Esophagus squamous epithelium (tissue), 4 donors: ENCODE measurements around the gene C1orf198.

Experiments used
- POLR2A ChIP-seq, 4 donors: fragments of 450-650 bp; IDR thresholded peaks; one replicate each; pipeline ENCODE4 v1.6.1; 2017; ENCODE audit warnings: antibody characterized with exemption in 4 of 4, mild to moderate bottlenecking in 4 of 4, moderate library complexity in 3 of 4
- TF ChIP-seq, protein P1 (sequence below), 6 experiments: fragments of 450-650 bp in 4 of 6; fragments of 200-600 bp in 2 of 6; sonication (generic) in 2 of 6; IDR thresholded peaks; one replicate each; pipeline ENCODE4 v1.5.1; 2016 to 2019; ENCODE audit warnings: antibody characterized with exemption in 6 of 6, mild to moderate bottlenecking in 4 of 6, moderate library complexity in 4 of 6

DNA sequence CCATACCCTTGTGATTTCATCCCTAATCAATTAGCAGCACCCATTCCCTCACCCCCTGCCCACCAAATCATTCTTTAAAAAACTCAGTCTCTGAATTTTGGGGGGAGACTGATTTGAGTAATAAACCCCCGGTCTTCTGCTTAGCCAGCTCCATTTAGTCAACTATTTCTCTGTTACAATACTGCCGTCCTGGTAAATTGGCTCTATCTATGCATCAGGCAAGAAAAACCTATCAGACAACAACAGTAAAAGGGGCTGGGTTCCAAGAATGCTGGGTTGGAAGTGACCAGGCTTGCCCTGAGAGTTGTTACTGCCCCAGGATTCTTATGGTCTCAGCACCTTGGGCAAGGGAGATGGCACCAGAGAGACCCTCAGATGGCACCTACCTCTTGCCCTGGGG, 16.3 kb upstream of the C1orf198 start:
- TF ChIP-seq POLR2A (IDR thresholded peaks at IDR 0.05), result no peak
- TF ChIP-seq, protein P1, sequence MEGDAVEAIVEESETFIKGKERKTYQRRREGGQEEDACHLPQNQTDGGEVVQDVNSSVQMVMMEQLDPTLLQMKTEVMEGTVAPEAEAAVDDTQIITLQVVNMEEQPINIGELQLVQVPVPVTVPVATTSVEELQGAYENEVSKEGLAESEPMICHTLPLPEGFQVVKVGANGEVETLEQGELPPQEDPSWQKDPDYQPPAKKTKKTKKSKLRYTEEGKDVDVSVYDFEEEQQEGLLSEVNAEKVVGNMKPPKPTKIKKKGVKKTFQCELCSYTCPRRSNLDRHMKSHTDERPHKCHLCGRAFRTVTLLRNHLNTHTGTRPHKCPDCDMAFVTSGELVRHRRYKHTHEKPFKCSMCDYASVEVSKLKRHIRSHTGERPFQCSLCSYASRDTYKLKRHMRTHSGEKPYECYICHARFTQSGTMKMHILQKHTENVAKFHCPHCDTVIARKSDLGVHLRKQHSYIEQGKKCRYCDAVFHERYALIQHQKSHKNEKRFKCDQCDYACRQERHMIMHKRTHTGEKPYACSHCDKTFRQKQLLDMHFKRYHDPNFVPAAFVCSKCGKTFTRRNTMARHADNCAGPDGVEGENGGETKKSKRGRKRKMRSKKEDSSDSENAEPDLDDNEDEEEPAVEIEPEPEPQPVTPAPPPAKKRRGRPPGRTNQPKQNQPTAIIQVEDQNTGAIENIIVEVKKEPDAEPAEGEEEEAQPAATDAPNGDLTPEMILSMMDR (IDR thresholded peaks at IDR 0.05), result no peak
